ENCODE results near the gene FBXW5. TPM values are rescaled to one million over a fixed set of nuclear protein-coding genes. Genes with fewer than 3 reads are reported as not detected.

FBXW5 gene
- total RNA-seq, 5 donors from 2014 or later (not counting 1 experiment from before 2014, with no cell fraction given), result 60.9 to 161 (median 145) TPM

GRCh38 chr9:136977649-136978072, 33.1 kb upstream of the FBXW5 start:
- WGBS (ENCODE audit: insufficient coverage), result 64% methylated on average over 29 of the region's 33 CpGs
- Mint-ChIP-seq H3K36me3 (no peaks in the 10 kb centered on the region), H3K27me3 (peaks cover 0 to 6% of the 10 kb centered on the region in 2 donors), H3K4me1 (peaks cover 14 to 35% (median 25%) of the 10 kb centered on the region in 3 donors), H3K4me3 (peak overlapping the region in 2 of 3 donors; percentile 51 to 65), H3K27ac (no peak overlapping the region), H3K9me3 (no peaks in the 10 kb centered on the region)
- Histone ChIP-seq H3K4me3 (ENCODE audit: control insufficient read depth in 1 of 2, extremely low read depth in 1 of 2, low read length in 1 of 2) (peak overlapping the region in 1 of 2 donors; percentile 30), H3K27me3 (replicated peaks in 1 of 2; ENCODE audit: control insufficient read depth in 2 of 2, extremely low read depth in 1 of 2, insufficient read depth in 2 of 2, low read length in 1 of 2) (peaks cover 0 to 18% of the 10 kb centered on the region in 2 experiments), H3K9me3 (no peaks in the 10 kb centered on the region), H3K36me3 (ENCODE audit: control insufficient read depth in 2 of 2, extremely low read depth in 1 of 2, insufficient read depth in 1 of 2, low read length in 1 of 2) (no peaks in the 10 kb centered on the region), H3K27ac (ENCODE audit: low read length) (no peak overlapping the region), H3K4me1 (ENCODE audit: control insufficient read depth in 1 of 2, extremely low read depth in 1 of 2, insufficient read depth in 2 of 2, low read length in 2 of 2) (peaks cover 0 to 63% of the 10 kb centered on the region in 2 experiments)
- DNase-seq (no peak), ATAC-seq (replicated peaks in 1 of 4) (no peak)
- ChIA-PET POLR2A (interaction anchor here in 1 of 2 donors (0.6 kb wide), 1 partner anchor 93 kb away, joined by 6 read pairs; no protein-coding TSS in a partner anchor), CTCF (interaction anchor here in 1 of 2 donors (0.9 to 1.2 kb wide), 4 partner anchors 15 to 54 kb away, joined by 3 to 7 read pairs (median 4); partner anchors contain the start of genes CLIC3, FUT7 and PAXX)

- peaks cover 0 to 13% of the 10 kb centered on the region in 2 experiments for H3K27me3 ChIP-seq (replicated peaks in 1 of 2; ENCODE audit: control insufficient read depth in 2 of 2, extremely low read depth in 1 of 2, insufficient read depth in 2 of 2, low read length in 1 of 2)
- H3K4me1 ChIP-seq (ENCODE audit: control insufficient read depth in 1 of 2, extremely low read depth in 1 of 2, insufficient read depth in 2 of 2, low read length in 2 of 2), result peaks cover 0 to 63% of the 10 kb centered on the region in 2 experiments
- H3K4me3 ChIP-seq (ENCODE audit: control insufficient read depth in 1 of 2, extremely low read depth in 1 of 2, low read length in 1 of 2), result peak within 1 kb of the TSS; percentile 12 to 30
- 69% methylated on average over 5 of the region's 10 CpGs for WGBS (ENCODE audit: insufficient coverage)
- no peaks in the 10 kb centered on the region for H3K9me3 Mint-ChIP-seq
- DNase-seq, result no peak
- peaks cover 14 to 35% (median 25%) of the 10 kb centered on the region in 3 donors for H3K4me1 Mint-ChIP-seq
- no peaks in the 10 kb centered on the region for H3K9me3 ChIP-seq
- H3K27ac ChIP-seq (ENCODE audit: low read length), result no peak within 1 kb of the TSS
- no peak for ATAC-seq (replicated peaks in 1 of 4)
- no peaks in the 10 kb centered on the region for H3K36me3 ChIP-seq (ENCODE audit: control insufficient read depth in 2 of 2, extremely low read depth in 1 of 2, insufficient read depth in 1 of 2, low read length in 1 of 2)
- H3K4me3 Mint-ChIP-seq, result peak within 1 kb of the TSS in 2 of 3 donors; percentile 51 to 65
- peak within 1 kb of the TSS in 1 of 2 donors; percentile 82 for H3K27ac Mint-ChIP-seq
- ChIA-PET CTCF (no interaction called here), POLR2A (no interaction called here)
- H3K36me3 Mint-ChIP-seq, result no peaks in the 10 kb centered on the region
- H3K27me3 Mint-ChIP-seq, result peaks cover 0 to 6% of the 10 kb centered on the region in 2 donors
Observed at GRCh38 chr9:136977223-136977622, 32.7 kb upstream of the FBXW5 start, which contains the start of gene PTGDS. Gene PTGDS (plus strand): TSS chr9:136977504. CDS start chr9:136977579, 75 bp downstream.

- peaks cover 0 to 9% of the 10 kb centered on the region in 2 experiments for H3K27me3 ChIP-seq (replicated peaks in 1 of 2; ENCODE audit: control insufficient read depth in 2 of 2, extremely low read depth in 1 of 2, insufficient read depth in 2 of 2, low read length in 1 of 2)
- peak overlapping the region; percentile 25 for H3K27ac ChIP-seq (ENCODE audit: low read length)
- peaks cover 0 to 2% of the 10 kb centered on the region in 2 donors for H3K27me3 Mint-ChIP-seq
- H3K4me1 Mint-ChIP-seq, result peaks cover 14 to 33% (median 25%) of the 10 kb centered on the region in 3 donors
- peak overlapping the region; percentile 46 to 65 (median 65) for H3K4me3 Mint-ChIP-seq
- no peaks in the 10 kb centered on the region for H3K9me3 Mint-ChIP-seq
- 28% methylated on average over 13 of the region's 14 CpGs for WGBS (ENCODE audit: insufficient coverage)
- H3K36me3 ChIP-seq (ENCODE audit: control insufficient read depth in 2 of 2, extremely low read depth in 1 of 2, insufficient read depth in 1 of 2, low read length in 1 of 2), result no peaks in the 10 kb centered on the region
- POLR2A ChIA-PET, result no interaction called here
- peaks cover 0 to 65% of the 10 kb centered on the region in 2 experiments for H3K4me1 ChIP-seq (ENCODE audit: control insufficient read depth in 1 of 2, extremely low read depth in 1 of 2, insufficient read depth in 2 of 2, low read length in 2 of 2)
- CTCF ChIA-PET, result interaction anchor here (0.5 to 2.4 kb wide), 2 partner anchors 59 to 86 kb away, joined by 3 to 7 read pairs; no protein-coding TSS in a partner anchor
- H3K36me3 Mint-ChIP-seq, result no peaks in the 10 kb centered on the region
- peak overlapping the region in 1 of 2 donors; percentile 43 for H3K4me3 ChIP-seq (ENCODE audit: control insufficient read depth in 1 of 2, extremely low read depth in 1 of 2, low read length in 1 of 2)
- ATAC-seq (replicated peaks in 1 of 4) (peak in 3 of 4 experiments; percentile 7 to 15 (median 7)), DNase-seq (peak in 10 of 35 experiments; percentile 18 to 46 (median 34))
- no peaks in the 10 kb centered on the region for H3K9me3 ChIP-seq
- H3K27ac Mint-ChIP-seq, result peak overlapping the region; percentile 77 to 82
Observed at GRCh38 chr9:136975644-136976043, 31.1 kb upstream of the FBXW5 start.

GRCh38 chr9:136974817-136975535, 30.4 kb upstream of the FBXW5 start:
- ATAC-seq (replicated peaks in 1 of 4), result peak in 3 of 4 experiments; percentile 25 to 56 (median 49)
- CTCF ChIA-PET, result interaction anchor here in 1 of 2 donors (2.4 kb wide), 1 partner anchor 60 kb away, joined by 7 read pairs; no protein-coding TSS in a partner anchor
- 38% methylated on average over 11 of the region's 15 CpGs for WGBS (ENCODE audit: insufficient coverage)
- H3K4me1 Mint-ChIP-seq, result peaks cover 14 to 31% (median 25%) of the 10 kb centered on the region in 3 donors
- DNase-seq, result peak in 3 of 35 experiments; percentile 16 to 36 (median 31)
- peaks cover 0 to 9% of the 10 kb centered on the region in 2 experiments for H3K27me3 ChIP-seq (replicated peaks in 1 of 2; ENCODE audit: control insufficient read depth in 2 of 2, extremely low read depth in 1 of 2, insufficient read depth in 2 of 2, low read length in 1 of 2)
- POLR2A ChIA-PET, result no interaction called here
- H3K27me3 Mint-ChIP-seq, result no peaks in the 10 kb centered on the region
- no peaks in the 10 kb centered on the region for H3K36me3 Mint-ChIP-seq
- H3K9me3 Mint-ChIP-seq, result no peaks in the 10 kb centered on the region
- no peaks in the 10 kb centered on the region for H3K9me3 ChIP-seq
- peak overlapping the region in 1 of 2 donors; percentile 43 for H3K4me3 ChIP-seq (ENCODE audit: control insufficient read depth in 1 of 2, extremely low read depth in 1 of 2, low read length in 1 of 2)
- H3K27ac ChIP-seq (ENCODE audit: low read length), result peak overlapping the region; percentile 25
- H3K36me3 ChIP-seq (ENCODE audit: control insufficient read depth in 2 of 2, extremely low read depth in 1 of 2, insufficient read depth in 1 of 2, low read length in 1 of 2), result no peaks in the 10 kb centered on the region
- H3K4me3 Mint-ChIP-seq, result peak overlapping the region; percentile 46 to 65 (median 65)
- H3K4me1 ChIP-seq (ENCODE audit: control insufficient read depth in 1 of 2, extremely low read depth in 1 of 2, insufficient read depth in 2 of 2, low read length in 2 of 2), result peaks cover 0 to 71% of the 10 kb centered on the region in 2 experiments
- peak overlapping the region; percentile 77 to 82 for H3K27ac Mint-ChIP-seq

GRCh38 chr9:136973618-136974617, 29.4 kb upstream of the FBXW5 start:
- peaks cover 0 to 63% of the 10 kb centered on the region in 2 experiments for H3K4me1 ChIP-seq (ENCODE audit: control insufficient read depth in 1 of 2, extremely low read depth in 1 of 2, insufficient read depth in 2 of 2, low read length in 2 of 2)
- Mint-ChIP-seq H3K36me3 (no peaks in the 10 kb centered on the region), H3K27me3 (no peaks in the 10 kb centered on the region), H3K4me1 (peaks cover 14 to 31% (median 25%) of the 10 kb centered on the region in 3 donors), H3K4me3 (no peak overlapping the region), H3K27ac (no peak overlapping the region), H3K9me3 (no peaks in the 10 kb centered on the region)
- no peak overlapping the region for H3K4me3 ChIP-seq (ENCODE audit: control insufficient read depth in 1 of 2, extremely low read depth in 1 of 2, low read length in 1 of 2)
- no peaks in the 10 kb centered on the region for H3K36me3 ChIP-seq (ENCODE audit: control insufficient read depth in 2 of 2, extremely low read depth in 1 of 2, insufficient read depth in 1 of 2, low read length in 1 of 2)
- peak overlapping the region; percentile 25 for H3K27ac ChIP-seq (ENCODE audit: low read length)
- WGBS (ENCODE audit: insufficient coverage), result 91% methylated on average over 17 of the region's 29 CpGs
- H3K9me3 ChIP-seq, result no peaks in the 10 kb centered on the region
- DNase-seq, result no peak
- ATAC-seq (replicated peaks in 1 of 4), result no peak
- ChIA-PET POLR2A (no interaction called here), CTCF (interaction anchor here in 1 of 2 donors (2.4 kb wide), 1 partner anchor 61 kb away, joined by 7 read pairs; no protein-coding TSS in a partner anchor)
- H3K27me3 ChIP-seq (replicated peaks in 1 of 2; ENCODE audit: control insufficient read depth in 2 of 2, extremely low read depth in 1 of 2, insufficient read depth in 2 of 2, low read length in 1 of 2), result peaks cover 0 to 9% of the 10 kb centered on the region in 2 experiments

Measured in T-cell (primary cell).